Glutamatergic neuron (in vitro differentiated cells): ENCODE results near the gene PARP3. TPM values are rescaled to one million over a fixed set of nuclear protein-coding genes. Genes with fewer than 3 reads are reported as not detected.

ENCODE experiments used
- DNase-seq: peaks from one replicate; pipeline ENCODE4 v3.0.0; 2022
- H3K27ac Mint-ChIP-seq: one replicate; pipeline ENCODE4 v1.8.0; 2020; ENCODE audit warnings: mild to moderate bottlenecking, mixed read lengths, inconsistent platforms; ENCODE audit not compliant: unreplicated experiment
- H3K27me3 Mint-ChIP-seq: one replicate; pipeline ENCODE4 v1.8.0; 2020; ENCODE audit warnings: mild to moderate bottlenecking, moderate library complexity, mixed read lengths, inconsistent platforms; ENCODE audit not compliant: unreplicated experiment
- H3K36me3 Mint-ChIP-seq: one replicate; pipeline ENCODE4 v1.8.0; 2020; ENCODE audit warnings: mild to moderate bottlenecking, mixed read lengths, inconsistent platforms; ENCODE audit not compliant: unreplicated experiment
- H3K4me1 Mint-ChIP-seq: one replicate; pipeline ENCODE4 v1.8.0; 2020; ENCODE audit warnings: mild to moderate bottlenecking, low read depth, mixed read lengths, inconsistent platforms; ENCODE audit not compliant: unreplicated experiment
- H3K4me3 Mint-ChIP-seq: one replicate; pipeline ENCODE4 v1.8.0; 2020; ENCODE audit warnings: mild to moderate bottlenecking, mixed read lengths, inconsistent platforms; ENCODE audit not compliant: unreplicated experiment
- H3K9me3 Mint-ChIP-seq: one replicate; pipeline ENCODE4 v1.8.0; 2020; ENCODE audit warnings: mild to moderate bottlenecking, moderate library complexity, mixed read lengths, inconsistent platforms; ENCODE audit not compliant: unreplicated experiment
- CTCF ChIP-seq: fragments of 200-600 bp; sonication (generic); IDR thresholded peaks from one replicate; pipeline ENCODE4 v1.5.0; 2021; ENCODE audit not compliant: partially characterized antibody, unreplicated experiment
- total RNA-seq: library from RNA; stranded (reverse); fragmentation: NEBNext Ultra II Directional; extraction: Animal tissue kit (Norgen Biotek cat#: 25700); gene quantifications from one replicate; pipeline ENCODE4 v1.2.1, GENCODE V29; 2021; ENCODE audit not compliant: unreplicated experiment

PARP3 gene
- total RNA-seq, 1 donor from 2014 or later, result 3.8 TPM

- TF ChIP-seq CTCF, result no peak
- H3K9me3 Mint-ChIP-seq, result peaks cover 5% of the 10 kb centered on the region
- peak within 1 kb of the TSS; percentile 99 for H3K27ac Mint-ChIP-seq
Observed at GRCh38 chr3:51995346-51996163, 53.4 kb downstream of the PARP3 start, which contains the start of gene RPL29. RPL29 (minus strand) TSS chr3:51995895; CDS start chr3:51995461, 434 bp downstream.

GRCh38 chr3:51997172-51997571 is 55.0 kb downstream of the PARP3 start:
- H3K4me1 Mint-ChIP-seq, result peaks cover 1% of the 10 kb centered on the region
- no peak for DNase-seq
- peaks cover 5% of the 10 kb centered on the region for H3K9me3 Mint-ChIP-seq
- peaks cover 5% of the 10 kb centered on the region for H3K27me3 Mint-ChIP-seq
- no peak overlapping the region for H3K4me3 Mint-ChIP-seq
- H3K27ac Mint-ChIP-seq, result no peak overlapping the region
- TF ChIP-seq CTCF, result no peak
- H3K36me3 Mint-ChIP-seq, result peaks cover 7% of the 10 kb centered on the region

More at GRCh38 chr3:51995346-51996163, 53.4 kb downstream of the PARP3 start, which contains the start of gene RPL29:
- H3K36me3 Mint-ChIP-seq, result peaks cover 7% of the 10 kb centered on the region
- H3K27me3 Mint-ChIP-seq, result peaks cover 5% of the 10 kb centered on the region
- peaks cover 3% of the 10 kb centered on the region for H3K4me1 Mint-ChIP-seq
- peak within 1 kb of the TSS; percentile 98 for H3K4me3 Mint-ChIP-seq
- DNase-seq, result peak; percentile 86

GRCh38 chr3:51997935-51998596 is 55.9 kb downstream of the PARP3 start:
- H3K36me3 Mint-ChIP-seq, result peaks cover 4% of the 10 kb centered on the region
- peaks cover 5% of the 10 kb centered on the region for H3K9me3 Mint-ChIP-seq
- H3K4me3 Mint-ChIP-seq, result peak overlapping the region; percentile 49
- H3K27me3 Mint-ChIP-seq, result peaks cover 5% of the 10 kb centered on the region
- no peak for DNase-seq
- no peak for TF ChIP-seq CTCF
- H3K4me1 Mint-ChIP-seq, result peaks cover 1% of the 10 kb centered on the region
- no peak overlapping the region for H3K27ac Mint-ChIP-seq

Other genes starting within 250 kb of the PARP3 start
- 134 TPM for gene GRM2, start 235.3 kb upstream of the PARP3 start, total RNA-seq
- gene IQCF6, start 163.1 kb upstream of the PARP3 start, total RNA-seq, result not detected
- gene IQCF2, start 80.7 kb upstream of the PARP3 start, total RNA-seq, result not detected
- gene IQCF5, start 66.8 kb upstream of the PARP3 start, total RNA-seq, result not detected
- not detected for gene IQCF1, start 39.0 kb upstream of the PARP3 start, total RNA-seq
- 15.6 TPM for gene RRP9, start 459 bp upstream of the PARP3 start, total RNA-seq
- 0.44 TPM for gene GPR62, start 13.0 kb downstream of the PARP3 start, total RNA-seq
- 1,577 TPM for gene PCBP4, start 25.1 kb downstream of the PARP3 start, total RNA-seq
- 6.7 TPM for gene ABHD14B, start 31.7 kb downstream of the PARP3 start, total RNA-seq
- gene ABHD14A, start 32.7 kb downstream of the PARP3 start, total RNA-seq, result 12.7 TPM
- 13.2 TPM for gene ACY1, start 41.2 kb downstream of the PARP3 start, total RNA-seq
- gene RPL29, start 53.5 kb downstream of the PARP3 start, total RNA-seq, result 588 TPM
- 9.5 TPM for gene DUSP7, start 114.2 kb downstream of the PARP3 start, total RNA-seq
- gene POC1A, start 212.1 kb downstream of the PARP3 start, total RNA-seq, result 3.2 TPM